Measurements from ENCODE around the gene MAPRE2. TPM values are rescaled to one million over a fixed set of nuclear protein-coding genes. Genes with fewer than 3 reads are reported as not detected.

Gene MAPRE2
- total RNA-seq (2014; rRNA removed; shearing (Covaris generic)): 12.7 and 14.6 TPM in 2 replicates

- DNase-seq (ENCODE audit: low read depth): peak; percentile 97
Observed at GRCh38 chr18:35040988-35041814, at the start of gene MAPRE2. Gene MAPRE2 (plus strand): TSS chr18:35041413. CDS start chr18:35041540, 127 bp downstream.

- no peak for DNase-seq (ENCODE audit: low read depth)
Observed at GRCh38 chr18:34991561-34991960, 49.7 kb upstream of the MAPRE2 start.

GRCh38 chr18:34993289-34993688 is 47.9 kb upstream of the MAPRE2 start:
- DNase-seq (ENCODE audit: low read depth): no peak

- no peak for DNase-seq (ENCODE audit: low read depth)
Observed at GRCh38 chr18:34995746-34996145, 45.5 kb upstream of the MAPRE2 start.

GRCh38 chr18:34998661-34999060 is 42.6 kb upstream of the MAPRE2 start:
- no peak for DNase-seq (ENCODE audit: low read depth)

- DNase-seq (ENCODE audit: low read depth): no peak
Observed at GRCh38 chr18:34999756-35000289, 41.4 kb upstream of the MAPRE2 start.

- no peak for DNase-seq (ENCODE audit: low read depth)
Observed at GRCh38 chr18:35000457-35000856, 40.8 kb upstream of the MAPRE2 start.

GRCh38 chr18:35002120-35002519 is 39.1 kb upstream of the MAPRE2 start:
- DNase-seq (ENCODE audit: low read depth): no peak

GRCh38 chr18:35005963-35006577 is 35.1 kb upstream of the MAPRE2 start:
- peak; percentile 31 for DNase-seq (ENCODE audit: low read depth)

- no peak for DNase-seq (ENCODE audit: low read depth)
Observed at GRCh38 chr18:35010156-35010555, 31.1 kb upstream of the MAPRE2 start.

GRCh38 chr18:35010993-35011392 is 30.2 kb upstream of the MAPRE2 start:
- DNase-seq (ENCODE audit: low read depth): no peak

GRCh38 chr18:35019933-35020332 is 21.3 kb upstream of the MAPRE2 start:
- no peak for DNase-seq (ENCODE audit: low read depth)

- no peak for DNase-seq (ENCODE audit: low read depth)
Observed at GRCh38 chr18:35022426-35023001, 18.7 kb upstream of the MAPRE2 start.

GRCh38 chr18:35024196-35024595 is 17.0 kb upstream of the MAPRE2 start:
- no peak for DNase-seq (ENCODE audit: low read depth)

GRCh38 chr18:35024965-35025364 is 16.2 kb upstream of the MAPRE2 start:
- DNase-seq (ENCODE audit: low read depth): no peak

- no peak for DNase-seq (ENCODE audit: low read depth)
Observed at GRCh38 chr18:35026407-35027061, 14.7 kb upstream of the MAPRE2 start.

- no peak for DNase-seq (ENCODE audit: low read depth)
Observed at GRCh38 chr18:35027206-35027605, 14.0 kb upstream of the MAPRE2 start.

GRCh38 chr18:35028536-35028935 is 12.7 kb upstream of the MAPRE2 start:
- no peak for DNase-seq (ENCODE audit: low read depth)

- DNase-seq (ENCODE audit: low read depth): peak; percentile 43
Observed at GRCh38 chr18:35029103-35029502, 12.1 kb upstream of the MAPRE2 start.

- DNase-seq (ENCODE audit: low read depth): no peak
Observed at GRCh38 chr18:35029770-35030169, 11.4 kb upstream of the MAPRE2 start.

GRCh38 chr18:35030277-35030989 is 10.8 kb upstream of the MAPRE2 start:
- DNase-seq (ENCODE audit: low read depth): no peak
